HEK293 (cell line): ENCODE data around the gene TRIM27.

Experiments used
- CTCF ChIP-seq: fragments of 450-650 bp; formaldehyde crosslinking; IDR thresholded peaks from 2 replicates; pipeline ENCODE4 v1.5.1; 2016; ENCODE audit warnings: missing biosample characterization, missing genetic modification characterization
- ELK4 ChIP-seq: IDR thresholded peaks from 2 replicates; pipeline ENCODE4 v1.6.1; 2011; ENCODE audit warnings: mild to moderate bottlenecking, low read depth, low read length, borderline replicate concordance
- IKZF3 ChIP-seq: fragments of 450-650 bp; IDR thresholded peaks from 2 replicates; pipeline ENCODE4 v1.5.0; 2018; ENCODE audit warnings: missing biosample characterization, mild to moderate bottlenecking, missing genetic modification characterization, moderate library complexity
- KLF1 ChIP-seq: fragments of 450-650 bp; formaldehyde crosslinking; IDR thresholded peaks from 2 replicates; pipeline ENCODE4 v1.5.1; 2016; ENCODE audit warnings: missing biosample characterization, missing genetic modification characterization
- PBX3 ChIP-seq: sonication (generic); formaldehyde crosslinking; IDR thresholded peaks from 2 replicates; pipeline ENCODE4 v1.8.1; 2022; ENCODE audit warnings: mild to moderate bottlenecking, moderate library complexity, missing genetic modification reagents
- TCF7L2 ChIP-seq: IDR thresholded peaks from 2 replicates; pipeline ENCODE4 v1.6.1; 2011; ENCODE audit warnings: low read depth, mild to moderate bottlenecking, inconsistent platforms, low read length, moderate library complexity, borderline replicate concordance
- TSHZ1 ChIP-seq: fragments of 450-650 bp; formaldehyde crosslinking; IDR thresholded peaks from 2 replicates; pipeline ENCODE4 v1.5.1; 2016; ENCODE audit warnings: missing biosample characterization, missing genetic modification characterization, borderline replicate concordance
- ZBTB7A ChIP-seq: fragments of 450-650 bp; formaldehyde crosslinking; IDR thresholded peaks from 2 replicates; pipeline ENCODE4 v1.5.1; 2016; ENCODE audit warnings: low read depth, missing biosample characterization, missing genetic modification characterization
- ZNF174 ChIP-seq: fragments of 450-650 bp; formaldehyde crosslinking; IDR thresholded peaks from 2 replicates; pipeline ENCODE4 v1.5.0; 2017; ENCODE audit warnings: missing biosample characterization, mild to moderate bottlenecking, missing genetic modification characterization
- ZNF24 ChIP-seq: fragments of 450-650 bp; formaldehyde crosslinking; IDR thresholded peaks from 2 replicates; pipeline ENCODE4 v1.5.1; 2016; ENCODE audit warnings: missing biosample characterization, missing genetic modification characterization
- ZNF324 ChIP-seq: fragments of 450-650 bp; formaldehyde crosslinking; IDR thresholded peaks from 2 replicates; pipeline ENCODE4 v1.5.1; 2016; ENCODE audit warnings: missing biosample characterization, missing genetic modification characterization
- ZNF558 ChIP-seq: fragments of 450-650 bp; formaldehyde crosslinking; IDR thresholded peaks from 2 replicates; pipeline ENCODE4 v1.5.1; 2016; ENCODE audit warnings: missing biosample characterization, missing genetic modification characterization
- ZNF76 ChIP-seq: fragments of 450-650 bp; formaldehyde crosslinking; IDR thresholded peaks from 2 replicates; pipeline ENCODE4; 2016; ENCODE audit warnings: low read depth, missing biosample characterization, missing genetic modification characterization, borderline replicate concordance

GRCh38 chr6:28897369-28897745, 26.4 kb downstream of the TRIM27 start:
- no peak for TF ChIP-seq ZNF174 (tag by site-specific recombination)
- TF ChIP-seq CTCF, result no peak
- TF ChIP-seq TSHZ1 (tag by site-specific recombination), result no peak
- no peak for TF ChIP-seq IKZF3 (tag by site-specific recombination)
- TF ChIP-seq ZNF24 (tag by site-specific recombination), result no peak
- no peak for TF ChIP-seq ZNF324 (tag by site-specific recombination)
- no peak for TF ChIP-seq ZNF76
- no peak for TF ChIP-seq ELK4
- no peak for TF ChIP-seq PBX3
- TF ChIP-seq ZBTB7A (tag by site-specific recombination), result no peak
- no peak for TF ChIP-seq ZNF558 (tag by site-specific recombination)
- TF ChIP-seq TCF7L2, result no peak
- TF ChIP-seq KLF1 (tag by site-specific recombination), result no peak
